ENCODE data around the gene TECPR2. TPM values are rescaled to one million over a fixed set of nuclear protein-coding genes. Genes with fewer than 3 reads are reported as not detected.

Gene TECPR2
- total and polyA plus RNA-seq, 2 of the 13 experiments (the other 11 are each of a cell fraction or from before 2014, with no cell fraction given): 3.5 to 5.7 TPM

DNA sequence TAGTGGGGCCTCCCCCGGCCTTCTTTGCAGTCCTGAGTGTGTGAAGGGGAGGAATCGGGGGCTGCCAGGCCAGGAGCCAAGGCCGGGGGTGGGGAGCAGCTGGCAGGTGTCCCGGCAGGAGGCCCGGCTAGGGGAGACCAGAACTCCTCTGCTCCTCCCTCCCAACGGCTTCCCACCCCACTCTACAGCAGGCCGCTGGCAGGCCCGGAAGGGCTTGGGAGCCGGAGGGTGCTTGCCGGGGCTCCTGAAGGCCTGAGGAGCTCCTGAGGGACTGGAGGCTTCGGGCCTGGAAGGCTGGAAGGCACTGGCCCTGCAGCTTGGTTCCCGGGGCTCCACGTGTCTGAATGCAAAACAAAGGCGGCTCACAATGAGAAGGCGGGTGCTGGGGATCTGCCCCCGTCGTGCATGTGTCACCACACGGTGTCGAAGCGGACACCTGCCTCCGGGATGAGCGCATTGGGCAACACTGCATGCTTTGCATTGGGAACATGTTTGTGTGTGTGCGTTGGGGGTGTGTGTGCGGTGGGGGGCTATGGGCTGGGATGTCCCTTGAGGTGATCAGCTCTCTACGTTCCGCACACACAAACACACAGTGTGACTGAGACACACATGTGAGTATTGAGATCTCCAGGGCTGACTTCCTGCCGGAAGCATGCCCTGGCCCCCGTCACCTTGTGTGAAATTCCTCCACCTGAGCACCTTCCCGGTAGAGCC is 177.7 kb downstream of the TECPR2 start (continued):
- no peak for TF ChIP-seq ZNF790 (CRISPR knock-in tag; IDR thresholded peaks at IDR 0.05; ENCODE audit: borderline replicate concordance)
- no peak for TF ChIP-seq POLR2AphosphoS2 (IDR thresholded peaks at IDR 0.05; ENCODE audit: low read depth, low read length)
- TF ChIP-seq KDM5A (IDR thresholded peaks at IDR 0.05; ENCODE audit: borderline replicate concordance, low read length): no peak
- no peak for TF ChIP-seq MAF1 (CRISPR knock-in tag; IDR thresholded peaks at IDR 0.05; ENCODE audit: borderline replicate concordance)
- no peak for TF ChIP-seq GMEB2 (CRISPR knock-in tag; IDR thresholded peaks at IDR 0.05; ENCODE audit: low read depth)
- no peak for TF ChIP-seq CENPBD1 (CRISPR knock-in tag; IDR thresholded peaks at IDR 0.05; ENCODE audit: borderline replicate concordance, low read depth)
- TF ChIP-seq JARID2 (CRISPR knock-in tag; IDR thresholded peaks at IDR 0.05; ENCODE audit: insufficient replicate concordance): no peak
- TF ChIP-seq JUNB (CRISPR knock-in tag; IDR thresholded peaks at IDR 0.05; ENCODE audit: borderline replicate concordance): no peak
- peak; percentile 76 for TF ChIP-seq MNT (IDR thresholded peaks at IDR 0.05)
- TF ChIP-seq ARID5B (CRISPR knock-in tag; IDR thresholded peaks at IDR 0.05): no peak
- TF ChIP-seq RNF2 (conservative IDR thresholded peaks at IDR 0.05; ENCODE audit: low read depth): peak; percentile 89
- TF ChIP-seq ZNF614 (CRISPR knock-in tag; IDR thresholded peaks at IDR 0.05; ENCODE audit: borderline replicate concordance): no peak
- TF ChIP-seq SP5 (CRISPR knock-in tag; IDR thresholded peaks at IDR 0.05; ENCODE audit: borderline replicate concordance, low read depth): peak; percentile 12
- TF ChIP-seq, protein P1, sequence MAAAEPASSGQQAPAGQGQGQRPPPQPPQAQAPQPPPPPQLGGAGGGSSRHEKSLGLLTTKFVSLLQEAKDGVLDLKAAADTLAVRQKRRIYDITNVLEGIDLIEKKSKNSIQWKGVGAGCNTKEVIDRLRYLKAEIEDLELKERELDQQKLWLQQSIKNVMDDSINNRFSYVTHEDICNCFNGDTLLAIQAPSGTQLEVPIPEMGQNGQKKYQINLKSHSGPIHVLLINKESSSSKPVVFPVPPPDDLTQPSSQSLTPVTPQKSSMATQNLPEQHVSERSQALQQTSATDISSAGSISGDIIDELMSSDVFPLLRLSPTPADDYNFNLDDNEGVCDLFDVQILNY (CRISPR knock-in tag; conservative IDR thresholded peaks at IDR 0.05): no peak
- TF ChIP-seq FOXJ3 (CRISPR knock-in tag; IDR thresholded peaks at IDR 0.05; ENCODE audit: borderline replicate concordance): no peak
- no peak for TF ChIP-seq TBL1XR1 (IDR thresholded peaks at IDR 0.05; ENCODE audit: borderline replicate concordance, low read length, partially characterized antibody)
- TF ChIP-seq ZNF737 (CRISPR knock-in tag; IDR thresholded peaks at IDR 0.05; ENCODE audit: borderline replicate concordance): peak; percentile 91; the same call in 1 of the 2 replicates
- TF ChIP-seq ZNF710 (CRISPR knock-in tag; IDR thresholded peaks at IDR 0.05; ENCODE audit: borderline replicate concordance): no peak
